Measurements from ENCODE around the gene CCDC61. TPM values are rescaled to one million over a fixed set of nuclear protein-coding genes. Genes with fewer than 3 reads are reported as not detected.

Gene CCDC61
- total RNA-seq, 1 donor from 2014 or later = 9.5 TPM

DNA sequence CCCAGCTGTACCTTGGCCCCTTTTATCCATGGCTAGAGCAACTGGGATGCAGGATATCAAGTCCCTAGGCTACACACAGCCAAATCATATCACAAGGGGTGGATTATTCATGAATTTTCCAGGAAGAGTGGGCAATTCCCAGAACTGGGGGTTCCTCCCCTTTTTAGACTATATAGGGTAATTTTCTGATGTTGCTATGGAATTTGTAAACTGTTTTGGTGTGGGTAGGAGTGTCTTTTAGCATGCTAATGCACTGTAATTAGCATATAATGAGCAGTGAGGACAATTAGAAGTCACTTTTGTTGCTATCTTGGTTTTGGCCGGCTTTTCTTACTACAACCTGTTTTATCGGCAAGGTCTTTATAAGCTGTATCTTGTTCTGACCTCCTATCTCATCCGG is 63.5 kb downstream of the CCDC61 start:
- peaks cover 2% of the 10 kb centered on the region for H3K27me3 Mint-ChIP-seq (ENCODE audit: unreplicated experiment)
- DNase-seq (ENCODE audit: low spot score) = no peak
- no peak overlapping the region for H3K4me3 Mint-ChIP-seq (ENCODE audit: unreplicated experiment)
- no peak overlapping the region for H3K27ac Mint-ChIP-seq (ENCODE audit: unreplicated experiment)
- no peaks in the 10 kb centered on the region for H3K4me1 Mint-ChIP-seq (ENCODE audit: unreplicated experiment)
- peaks cover 8% of the 10 kb centered on the region for H3K36me3 Mint-ChIP-seq (ENCODE audit: low read depth, unreplicated experiment)
- H3K9me3 Mint-ChIP-seq (ENCODE audit: unreplicated experiment) = peaks cover 8% of the 10 kb centered on the region
- TF ChIP-seq, protein P1, sequence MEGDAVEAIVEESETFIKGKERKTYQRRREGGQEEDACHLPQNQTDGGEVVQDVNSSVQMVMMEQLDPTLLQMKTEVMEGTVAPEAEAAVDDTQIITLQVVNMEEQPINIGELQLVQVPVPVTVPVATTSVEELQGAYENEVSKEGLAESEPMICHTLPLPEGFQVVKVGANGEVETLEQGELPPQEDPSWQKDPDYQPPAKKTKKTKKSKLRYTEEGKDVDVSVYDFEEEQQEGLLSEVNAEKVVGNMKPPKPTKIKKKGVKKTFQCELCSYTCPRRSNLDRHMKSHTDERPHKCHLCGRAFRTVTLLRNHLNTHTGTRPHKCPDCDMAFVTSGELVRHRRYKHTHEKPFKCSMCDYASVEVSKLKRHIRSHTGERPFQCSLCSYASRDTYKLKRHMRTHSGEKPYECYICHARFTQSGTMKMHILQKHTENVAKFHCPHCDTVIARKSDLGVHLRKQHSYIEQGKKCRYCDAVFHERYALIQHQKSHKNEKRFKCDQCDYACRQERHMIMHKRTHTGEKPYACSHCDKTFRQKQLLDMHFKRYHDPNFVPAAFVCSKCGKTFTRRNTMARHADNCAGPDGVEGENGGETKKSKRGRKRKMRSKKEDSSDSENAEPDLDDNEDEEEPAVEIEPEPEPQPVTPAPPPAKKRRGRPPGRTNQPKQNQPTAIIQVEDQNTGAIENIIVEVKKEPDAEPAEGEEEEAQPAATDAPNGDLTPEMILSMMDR (IDR thresholded peaks at IDR 0.05; ENCODE audit: unreplicated experiment) = no peak

- Mint-ChIP-seq H3K36me3 (ENCODE audit: low read depth, unreplicated experiment) (peaks cover 8% of the 10 kb centered on the region), H3K4me1 (ENCODE audit: unreplicated experiment) (no peaks in the 10 kb centered on the region), H3K9me3 (ENCODE audit: unreplicated experiment) (peaks cover 4% of the 10 kb centered on the region), H3K27me3 (ENCODE audit: unreplicated experiment) (peaks cover 4% of the 10 kb centered on the region), H3K27ac (ENCODE audit: unreplicated experiment) (no peak overlapping the region), H3K4me3 (ENCODE audit: unreplicated experiment) (no peak overlapping the region)
- TF ChIP-seq, protein P1 (IDR thresholded peaks at IDR 0.05; ENCODE audit: unreplicated experiment) = no peak
- DNase-seq (ENCODE audit: low spot score) = no peak
Measured at GRCh38 chr19:46060012-46060411, 64.7 kb downstream of the CCDC61 start.

DNA sequence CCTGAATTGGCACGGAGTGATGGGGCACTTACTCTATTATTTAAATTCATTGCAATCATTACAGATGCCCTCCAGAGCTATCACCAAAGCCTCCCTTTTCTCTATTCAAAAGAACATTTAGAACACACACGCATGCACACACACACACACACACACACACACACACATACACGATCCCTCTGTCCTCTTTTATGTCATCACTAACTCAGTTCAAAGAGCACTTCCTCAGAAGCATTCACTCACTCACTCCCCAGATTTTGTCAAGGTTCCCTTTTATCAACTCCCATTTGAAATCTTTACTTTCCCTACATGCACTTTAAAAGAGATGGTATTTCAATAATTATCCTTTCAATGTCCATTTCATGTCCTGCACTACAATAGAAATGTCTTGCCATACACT is 67.9 kb downstream of the CCDC61 start:
- TF ChIP-seq, protein P1 (IDR thresholded peaks at IDR 0.05; ENCODE audit: unreplicated experiment) = no peak
- H3K9me3 Mint-ChIP-seq (ENCODE audit: unreplicated experiment) = peaks cover 4% of the 10 kb centered on the region
- H3K4me3 Mint-ChIP-seq (ENCODE audit: unreplicated experiment) = no peak overlapping the region
- H3K4me1 Mint-ChIP-seq (ENCODE audit: unreplicated experiment) = no peaks in the 10 kb centered on the region
- peaks cover 4% of the 10 kb centered on the region for H3K27me3 Mint-ChIP-seq (ENCODE audit: unreplicated experiment)
- no peak for DNase-seq (ENCODE audit: low spot score)
- H3K36me3 Mint-ChIP-seq (ENCODE audit: low read depth, unreplicated experiment) = peaks cover 8% of the 10 kb centered on the region
- no peak overlapping the region for H3K27ac Mint-ChIP-seq (ENCODE audit: unreplicated experiment)

DNA sequence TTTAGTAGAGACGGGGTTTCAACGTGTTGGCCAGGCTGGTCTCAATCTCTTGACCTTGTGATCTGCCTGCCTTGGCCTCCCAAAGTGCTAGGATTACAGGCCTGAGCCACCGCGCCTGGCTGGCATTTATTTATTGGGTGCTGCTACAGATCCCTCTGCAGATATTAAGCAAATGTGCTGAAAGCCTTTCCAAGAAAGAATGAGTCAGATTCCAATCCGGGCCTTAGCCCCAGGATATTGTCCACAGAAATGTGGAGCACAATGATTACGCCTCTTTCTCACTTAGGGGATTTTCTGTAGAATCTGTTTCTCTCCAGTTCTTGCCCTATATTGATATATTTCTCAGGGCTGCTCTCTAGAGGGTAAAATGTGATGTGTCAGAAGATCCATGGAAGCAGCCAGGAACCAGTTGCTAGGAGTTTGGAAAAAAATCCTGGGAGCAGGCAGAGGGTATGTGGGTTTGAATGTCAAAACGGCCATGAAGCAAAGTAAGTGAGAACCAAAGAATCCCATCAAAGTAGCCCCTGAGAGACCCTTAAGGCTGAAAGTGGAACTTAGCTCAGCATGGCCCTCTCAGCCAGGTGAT is 70.3 kb downstream of the CCDC61 start:
- TF ChIP-seq, protein P1 (IDR thresholded peaks at IDR 0.05; ENCODE audit: unreplicated experiment) = no peak
- H3K4me3 Mint-ChIP-seq (ENCODE audit: unreplicated experiment) = no peak overlapping the region
- no peaks in the 10 kb centered on the region for H3K9me3 Mint-ChIP-seq (ENCODE audit: unreplicated experiment)
- no peak overlapping the region for H3K27ac Mint-ChIP-seq (ENCODE audit: unreplicated experiment)
- peaks cover 5% of the 10 kb centered on the region for H3K27me3 Mint-ChIP-seq (ENCODE audit: unreplicated experiment)
- no peak for DNase-seq (ENCODE audit: low spot score)
- H3K36me3 Mint-ChIP-seq (ENCODE audit: low read depth, unreplicated experiment) = peaks cover 8% of the 10 kb centered on the region
- no peaks in the 10 kb centered on the region for H3K4me1 Mint-ChIP-seq (ENCODE audit: unreplicated experiment)

- Mint-ChIP-seq H3K4me3 (ENCODE audit: unreplicated experiment) (no peak overlapping the region), H3K36me3 (ENCODE audit: low read depth, unreplicated experiment) (peaks cover 8% of the 10 kb centered on the region), H3K9me3 (ENCODE audit: unreplicated experiment) (no peaks in the 10 kb centered on the region), H3K4me1 (ENCODE audit: unreplicated experiment) (no peaks in the 10 kb centered on the region), H3K27ac (ENCODE audit: unreplicated experiment) (no peak overlapping the region), H3K27me3 (ENCODE audit: unreplicated experiment) (peaks cover 5% of the 10 kb centered on the region)
- no peak for DNase-seq (ENCODE audit: low spot score)
- TF ChIP-seq, protein P1 (IDR thresholded peaks at IDR 0.05; ENCODE audit: unreplicated experiment) = no peak
Measured at GRCh38 chr19:46066471-46066870, 71.2 kb downstream of the CCDC61 start.
